ENCODE data around the gene PIEZO2. TPM values are rescaled to one million over a fixed set of nuclear protein-coding genes. Genes with fewer than 3 reads are reported as not detected.

The PIEZO2 gene
- total and polyA plus RNA-seq, 2 of the 8 experiments (the other 6 are each of a cell fraction or from before 2014, with no cell fraction given), result 4.7 to 16.5 TPM

- POLR2A ChIA-PET (ENCODE audit: partially characterized antibody), result no interaction called here
- CTCF ChIA-PET (ENCODE audit: partially characterized antibody), result no interaction called here
- FAIRE-seq, result no peak
These were observed 271.4 kb downstream of the PIEZO2 start for GRCh38 chr18:10877987-10878386.

More at GRCh38 chr18:10877987-10878386, 271.4 kb downstream of the PIEZO2 start:
- Histone ChIP-seq H3K4ac (replicated peaks; ENCODE audit: insufficient read length, low read depth, low read length) (no peak overlapping the region), H3K18ac (ENCODE audit: extremely low read depth, low read length) (no peak overlapping the region), H3K23me2 (ENCODE audit: low read depth, low read length) (no peaks in the 10 kb centered on the region), H3K27ac (ENCODE audit: low read depth, low read length) (no peak overlapping the region), H3K9me3 (ENCODE audit: insufficient read depth in 2 of 2, low read depth in 1 of 2, low read length in 1 of 2) (no peaks in the 10 kb centered on the region), H2BK120ac (replicated peaks; ENCODE audit: low read depth, low read length) (no peak overlapping the region), H3K23ac (ENCODE audit: insufficient read length) (no peak overlapping the region), H3K36me3 (ENCODE audit: control insufficient read depth in 2 of 4, insufficient read depth in 4 of 4, low read length in 3 of 4) (no peaks in the 10 kb centered on the region), H3K9ac (replicated peaks in 1 of 4; ENCODE audit: extremely low read depth in 1 of 4, low read depth in 3 of 4, low read length in 3 of 4) (no peak overlapping the region), H3K79me2 (ENCODE audit: control insufficient read depth in 1 of 2, insufficient read depth in 2 of 2, low read length in 2 of 2) (no peaks in the 10 kb centered on the region), H2BK5ac (ENCODE audit: low read depth, low read length) (no peak overlapping the region), H2AFZ (ENCODE audit: low read length) (no peak overlapping the region), H2BK12ac (ENCODE audit: low read depth, low read length) (no peak overlapping the region), H4K5ac (ENCODE audit: insufficient read length, low read depth, low read length) (no peak overlapping the region), H3K56ac (replicated peaks; ENCODE audit: insufficient read length, low read depth, low read length) (no peak overlapping the region), H2AK5ac (ENCODE audit: low read depth, low read length) (no peak overlapping the region), H2BK20ac (ENCODE audit: low read length) (no peak overlapping the region), H3K79me1 (ENCODE audit: low read depth, low read length) (no peaks in the 10 kb centered on the region), H3K4me1 (replicated peaks in 1 of 4; ENCODE audit: control insufficient read depth in 3 of 4, insufficient read depth in 4 of 4, low read length in 3 of 4) (no peaks in the 10 kb centered on the region; a peak in 2 of 7 replicates), H4K91ac (replicated peaks; ENCODE audit: insufficient read length, low read length) (no peak overlapping the region), H2BK15ac (ENCODE audit: low read length) (no peak overlapping the region), H3K4me2 (ENCODE audit: insufficient read depth in 1 of 2, low read depth in 2 of 2, low read length in 2 of 2) (no peak overlapping the region), H4K20me1 (replicated peaks in 1 of 2; ENCODE audit: control insufficient read depth in 1 of 2, insufficient read depth in 2 of 2, low read length in 2 of 2) (no peaks in the 10 kb centered on the region), H3K14ac (ENCODE audit: insufficient read length) (no peak overlapping the region), H3K27me3 (replicated peaks in 1 of 4; ENCODE audit: control insufficient read depth in 3 of 4, extremely low read depth in 1 of 4, insufficient read depth in 3 of 4, low read length in 3 of 4) (no peaks in the 10 kb centered on the region), H3K4me3 (ENCODE audit: extremely low read depth in 1 of 4, insufficient read depth in 2 of 4, low read depth in 3 of 4, low read length in 4 of 4) (no peak overlapping the region), H4K8ac (ENCODE audit: extremely low read depth, insufficient read depth, low read length) (no peak overlapping the region)
- 91% methylated on average over 3 of the region's 3 CpGs; no CpG with 5 or more reads in 1 of the 2 experiments for WGBS, 2 experiments (ENCODE audit: extremely low coverage in 1 of 2, insufficient coverage in 1 of 2, insufficient read length in 1 of 2, insufficient replicate concordance in 2 of 2, low coverage in 1 of 2, low lambda C conversion rate in 2 of 2, missing lambda C conversion rate in 1 of 2)
- DNase-seq (ENCODE audit: low read depth in 1 of 2, low spot score in 2 of 2), result no peak
- TF ChIP-seq SP2 (IDR thresholded peaks at IDR 0.05; ENCODE audit: low read length), result no peak
- TF ChIP-seq PHF8 (conservative IDR thresholded peaks at IDR 0.05; ENCODE audit: low read depth, low read length), result no peak
- TF ChIP-seq E2F6 (IDR thresholded peaks at IDR 0.05), result no peak
